ENCODE results near the gene PPARGC1A. TPM values are rescaled to one million over a fixed set of nuclear protein-coding genes. Genes with fewer than 3 reads are reported as not detected.

PPARGC1A gene
- total and polyA plus RNA-seq, 7 experiments from 2014 or later = not detected

DNA sequence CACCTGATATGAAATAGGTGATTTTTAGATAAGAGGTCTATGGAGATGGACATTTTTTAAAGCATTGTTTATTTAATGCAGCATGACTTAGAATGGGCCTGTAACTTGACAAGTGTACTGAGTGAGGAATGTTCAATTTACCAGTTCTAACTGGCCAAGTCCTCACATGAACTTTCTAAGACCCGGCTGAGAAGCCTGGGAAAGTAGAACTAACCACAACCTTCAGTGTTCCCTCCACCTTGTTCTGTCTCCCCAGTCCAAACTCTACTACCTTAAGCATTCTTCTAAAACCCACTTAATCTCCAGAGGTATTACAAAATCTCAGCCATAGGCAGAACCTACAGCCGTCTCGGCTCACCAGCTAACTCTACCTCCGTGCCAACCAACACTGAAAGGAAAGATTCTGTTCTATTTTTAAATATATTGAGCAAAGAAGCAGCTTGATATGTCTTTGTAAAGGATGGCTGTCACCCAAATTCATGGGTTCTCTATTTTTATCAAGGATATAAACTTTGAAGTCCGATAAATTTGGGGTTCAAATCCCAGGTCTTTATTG, 6.8 kb downstream of the PPARGC1A start:
- peaks cover 0 to 5% (median 0%) of the 10 kb centered on the region in 11 donors for H3K9me3 Mint-ChIP-seq
- H3K4me3 Mint-ChIP-seq = no peak overlapping the region
- H3K4me1 Mint-ChIP-seq = peaks cover 0 to 1% (median 0%) of the 10 kb centered on the region in 7 donors
- no peaks in the 10 kb centered on the region for H3K27me3 ChIP-seq (ENCODE audit: control insufficient read depth in 2 of 2, insufficient read depth in 2 of 2, low read length in 2 of 2)
- H3K36me3 ChIP-seq (ENCODE audit: control insufficient read depth in 2 of 3, insufficient read depth in 3 of 3, low read length in 3 of 3) = no peaks in the 10 kb centered on the region
- H3K4me3 ChIP-seq (ENCODE audit: low read length) = no peak overlapping the region
- DNase-seq (no peak), ATAC-seq (no peak)
- H3K27ac ChIP-seq (ENCODE audit: low read depth, low read length) = no peak overlapping the region
- no peaks in the 10 kb centered on the region for H3K4me1 ChIP-seq (ENCODE audit: control insufficient read depth in 2 of 2, insufficient read depth in 2 of 2, low read length in 2 of 2)
- no peaks in the 10 kb centered on the region for H3K9me3 ChIP-seq (ENCODE audit: control insufficient read depth in 2 of 3, low read length in 3 of 3)
- peaks cover 0 to 31% (median 3%) of the 10 kb centered on the region in 5 donors for H3K27me3 Mint-ChIP-seq
- intact Hi-C loops (cut with micrococcal nuclease) = no loop called here
- CTCF ChIA-PET = no interaction called here
- H3K27ac Mint-ChIP-seq = no peak overlapping the region
- peaks cover 0 to 4% (median 0%) of the 10 kb centered on the region in 5 donors for H3K36me3 Mint-ChIP-seq
- POLR2A ChIA-PET = no interaction called here

DNA sequence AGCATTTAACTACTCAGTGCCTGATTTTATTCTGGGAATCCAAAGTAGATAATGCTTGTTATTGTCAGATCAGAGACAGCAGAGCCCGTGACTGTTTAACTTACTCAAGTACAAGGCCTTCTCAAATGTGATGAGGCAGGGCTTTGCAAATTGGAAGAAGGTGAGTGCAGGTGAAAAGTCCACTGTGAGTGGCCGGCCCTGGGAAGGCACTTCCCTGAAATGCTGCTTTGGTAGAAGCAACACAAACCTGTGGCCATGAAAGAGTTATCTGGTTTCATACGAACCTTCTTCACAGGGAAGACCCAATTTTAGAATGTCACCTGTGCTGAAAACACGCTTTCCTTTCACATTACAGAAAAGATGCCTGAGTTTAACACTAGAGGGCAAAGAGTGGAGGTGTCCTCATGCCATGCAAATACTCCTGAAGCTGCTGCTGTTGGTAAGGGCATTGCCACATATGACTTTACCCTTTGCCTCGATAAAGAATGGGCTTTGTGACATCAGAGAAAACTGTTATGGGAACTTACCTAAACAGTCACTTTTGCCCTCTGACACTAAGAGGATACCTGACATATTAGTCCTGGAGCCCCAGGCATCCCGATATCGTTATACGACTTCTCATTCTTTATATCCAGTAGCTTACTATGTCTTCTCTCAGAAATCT, 8.0 kb downstream of the PPARGC1A start:
- Mint-ChIP-seq H3K9me3 (peaks cover 0 to 5% (median 0%) of the 10 kb centered on the region in 11 donors), H3K36me3 (peaks cover 0 to 4% (median 0%) of the 10 kb centered on the region in 5 donors), H3K27me3 (peaks cover 0 to 22% (median 0%) of the 10 kb centered on the region in 5 donors), H3K4me3 (no peak overlapping the region), H3K4me1 (no peaks in the 10 kb centered on the region), H3K27ac (no peak overlapping the region)
- no peaks in the 10 kb centered on the region for H3K27me3 ChIP-seq (ENCODE audit: control insufficient read depth in 2 of 2, insufficient read depth in 2 of 2, low read length in 2 of 2)
- no peak overlapping the region for H3K27ac ChIP-seq (ENCODE audit: low read depth, low read length)
- intact Hi-C loops (cut with micrococcal nuclease) = no loop called here
- H3K4me1 ChIP-seq (ENCODE audit: control insufficient read depth in 2 of 2, insufficient read depth in 2 of 2, low read length in 2 of 2) = no peaks in the 10 kb centered on the region
- H3K4me3 ChIP-seq (ENCODE audit: low read length) = no peak overlapping the region
- ChIA-PET CTCF (no interaction called here), POLR2A (no interaction called here)
- no peaks in the 10 kb centered on the region for H3K9me3 ChIP-seq (ENCODE audit: control insufficient read depth in 2 of 3, low read length in 3 of 3)
- DNase-seq = no peak
- no peak for ATAC-seq
- no peaks in the 10 kb centered on the region for H3K36me3 ChIP-seq (ENCODE audit: control insufficient read depth in 2 of 3, insufficient read depth in 3 of 3, low read length in 3 of 3)

DNA sequence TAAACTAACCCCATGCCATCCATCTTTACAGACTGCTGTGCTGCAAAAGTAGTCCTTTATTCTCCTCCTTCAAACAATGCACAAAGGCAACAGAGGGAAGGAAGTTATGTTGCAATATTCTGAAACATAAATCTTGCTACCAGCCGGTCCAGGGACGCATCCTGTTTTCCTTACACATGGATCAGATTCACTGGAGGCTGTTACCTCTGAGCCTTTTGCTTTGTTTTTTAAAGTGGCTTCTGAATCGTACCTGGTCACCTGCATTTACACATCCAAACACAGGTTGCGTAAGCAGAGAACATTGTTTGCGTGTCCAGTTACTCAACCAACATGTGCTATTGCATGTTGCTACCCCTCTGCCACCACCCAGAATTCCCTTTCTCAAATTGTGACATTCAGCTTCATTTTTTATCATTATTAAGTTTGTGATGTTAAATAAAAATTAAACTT, 8.8 kb downstream of the PPARGC1A start:
- H3K4me1 Mint-ChIP-seq = no peaks in the 10 kb centered on the region
- no peak overlapping the region for H3K27ac ChIP-seq (ENCODE audit: low read depth, low read length)
- POLR2A ChIA-PET = no interaction called here

DNA sequence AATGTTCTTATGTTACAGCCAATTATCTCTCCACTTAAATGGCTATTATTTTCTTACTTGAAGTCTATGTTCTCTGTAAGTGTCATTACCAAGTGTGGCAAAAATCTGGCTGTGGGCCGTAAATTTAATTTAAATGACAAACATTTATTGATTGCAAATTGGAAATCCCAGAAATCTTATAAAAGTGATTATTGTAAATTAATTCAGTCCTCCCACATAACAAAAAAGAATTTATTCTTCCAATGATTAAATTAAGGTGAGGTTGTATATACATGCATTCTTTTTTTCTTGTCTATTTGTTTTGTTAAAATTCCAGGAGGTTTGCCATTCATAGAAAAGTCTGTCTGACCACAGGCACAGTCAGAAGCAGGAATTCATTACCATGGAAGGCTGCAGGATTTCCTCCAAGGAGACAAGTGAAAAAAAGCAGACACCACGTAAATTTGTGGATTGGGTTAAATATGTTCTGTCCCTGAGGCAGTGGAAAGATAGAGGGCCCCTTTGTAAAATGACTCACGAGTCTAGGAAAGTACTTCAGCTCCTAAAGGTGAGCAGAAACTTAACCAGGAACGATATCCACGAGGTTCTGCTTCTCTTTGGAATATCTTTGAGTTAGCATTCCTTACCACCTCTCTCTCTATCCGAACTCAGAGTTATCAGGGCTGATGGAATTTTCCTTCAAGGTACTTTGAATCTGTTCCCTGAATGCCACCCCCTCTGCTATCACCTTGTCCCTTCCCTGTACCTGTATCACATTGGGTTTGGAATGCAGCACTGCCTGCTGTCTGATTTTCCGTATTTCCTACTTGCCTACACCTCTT, 10.7 kb downstream of the PPARGC1A start:
- Mint-ChIP-seq H3K4me3 (peak overlapping the region in 1 of 10 donors; percentile 6), H3K27me3 (peaks cover 0 to 14% (median 0%) of the 10 kb centered on the region in 5 donors), H3K36me3 (no peaks in the 10 kb centered on the region), H3K4me1 (no peaks in the 10 kb centered on the region), H3K9me3 (peaks cover 0 to 5% (median 0%) of the 10 kb centered on the region in 11 donors), H3K27ac (no peak overlapping the region)
- Histone ChIP-seq H3K36me3 (ENCODE audit: control insufficient read depth in 2 of 3, insufficient read depth in 3 of 3, low read length in 3 of 3) (no peaks in the 10 kb centered on the region), H3K9me3 (ENCODE audit: control insufficient read depth in 2 of 3, low read length in 3 of 3) (no peaks in the 10 kb centered on the region), H3K4me1 (ENCODE audit: control insufficient read depth in 2 of 2, insufficient read depth in 2 of 2, low read length in 2 of 2) (no peaks in the 10 kb centered on the region), H3K27ac (ENCODE audit: low read depth, low read length) (no peak overlapping the region), H3K4me3 (ENCODE audit: low read length) (no peak overlapping the region), H3K27me3 (ENCODE audit: control insufficient read depth in 2 of 2, insufficient read depth in 2 of 2, low read length in 2 of 2) (no peaks in the 10 kb centered on the region)
- intact Hi-C loops (cut with micrococcal nuclease) = no loop called here
- ChIA-PET POLR2A (no interaction called here), CTCF (no interaction called here)
- ATAC-seq (no peak), DNase-seq (no peak)

More for the DNA sequence above, 8.8 kb downstream of the PPARGC1A start:
- Histone ChIP-seq H3K27me3 (ENCODE audit: control insufficient read depth in 2 of 2, insufficient read depth in 2 of 2, low read length in 2 of 2) (no peaks in the 10 kb centered on the region), H3K36me3 (ENCODE audit: control insufficient read depth in 2 of 3, insufficient read depth in 3 of 3, low read length in 3 of 3) (no peaks in the 10 kb centered on the region), H3K4me3 (ENCODE audit: low read length) (no peak overlapping the region), H3K4me1 (ENCODE audit: control insufficient read depth in 2 of 2, insufficient read depth in 2 of 2, low read length in 2 of 2) (no peaks in the 10 kb centered on the region), H3K9me3 (ENCODE audit: control insufficient read depth in 2 of 3, low read length in 3 of 3) (no peaks in the 10 kb centered on the region)
- H3K27ac Mint-ChIP-seq = no peak overlapping the region
- H3K27me3 Mint-ChIP-seq = peaks cover 0 to 17% (median 0%) of the 10 kb centered on the region in 5 donors
- CTCF ChIA-PET = no interaction called here
- DNase-seq = no peak
- peaks cover 0 to 4% (median 0%) of the 10 kb centered on the region in 5 donors for H3K36me3 Mint-ChIP-seq
- intact Hi-C loops (cut with micrococcal nuclease) = no loop called here
- H3K9me3 Mint-ChIP-seq = peaks cover 0 to 5% (median 0%) of the 10 kb centered on the region in 11 donors
- H3K4me3 Mint-ChIP-seq = no peak overlapping the region
- ATAC-seq = no peak

DNA sequence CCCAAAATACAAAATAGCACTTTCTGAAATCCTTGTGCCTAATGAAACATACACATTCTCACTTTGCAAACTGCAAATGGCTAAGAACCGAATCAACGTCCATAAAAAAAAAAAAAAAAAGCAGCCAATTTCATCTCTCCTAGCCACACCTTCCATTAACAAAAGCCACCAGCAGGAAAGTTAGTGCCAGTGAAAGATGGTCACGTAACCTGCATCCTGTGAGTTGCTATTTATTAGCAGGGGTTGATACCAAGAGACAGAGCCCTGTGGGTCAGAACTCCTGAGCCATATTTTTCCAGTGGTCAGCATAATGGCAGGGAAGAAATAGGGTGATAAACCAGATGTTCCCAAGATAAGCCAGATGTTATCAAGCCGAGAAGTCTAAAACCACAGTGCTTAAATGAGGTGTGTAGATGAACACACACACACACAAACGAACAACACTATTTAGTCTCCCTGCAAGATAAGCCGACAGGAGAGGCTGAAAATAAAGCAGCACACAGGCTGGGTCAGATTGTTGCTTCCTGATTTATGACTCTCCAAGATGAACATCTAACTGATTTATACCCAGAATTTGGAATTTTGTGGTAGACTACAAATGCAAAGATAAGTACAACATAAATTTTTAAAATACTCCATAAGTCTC, 11.5 kb downstream of the PPARGC1A start:
- Histone ChIP-seq H3K36me3 (ENCODE audit: control insufficient read depth in 2 of 3, insufficient read depth in 3 of 3, low read length in 3 of 3) (no peaks in the 10 kb centered on the region), H3K9me3 (ENCODE audit: control insufficient read depth in 2 of 3, low read length in 3 of 3) (no peaks in the 10 kb centered on the region), H3K27me3 (ENCODE audit: control insufficient read depth in 2 of 2, insufficient read depth in 2 of 2, low read length in 2 of 2) (no peaks in the 10 kb centered on the region), H3K4me3 (ENCODE audit: low read length) (no peak overlapping the region), H3K4me1 (ENCODE audit: control insufficient read depth in 2 of 2, insufficient read depth in 2 of 2, low read length in 2 of 2) (no peaks in the 10 kb centered on the region), H3K27ac (ENCODE audit: low read depth, low read length) (no peak overlapping the region)
- no peak overlapping the region for H3K27ac Mint-ChIP-seq
- ChIA-PET POLR2A (no interaction called here), CTCF (no interaction called here)
- no peaks in the 10 kb centered on the region for H3K4me1 Mint-ChIP-seq
- peaks cover 0 to 14% (median 0%) of the 10 kb centered on the region in 5 donors for H3K27me3 Mint-ChIP-seq
- H3K9me3 Mint-ChIP-seq = peaks cover 0 to 5% (median 0%) of the 10 kb centered on the region in 11 donors
- no peak for DNase-seq
- no peaks in the 10 kb centered on the region for H3K36me3 Mint-ChIP-seq
- ATAC-seq = no peak
- intact Hi-C loops (cut with micrococcal nuclease) = no loop called here
- H3K4me3 Mint-ChIP-seq = no peak overlapping the region

DNA sequence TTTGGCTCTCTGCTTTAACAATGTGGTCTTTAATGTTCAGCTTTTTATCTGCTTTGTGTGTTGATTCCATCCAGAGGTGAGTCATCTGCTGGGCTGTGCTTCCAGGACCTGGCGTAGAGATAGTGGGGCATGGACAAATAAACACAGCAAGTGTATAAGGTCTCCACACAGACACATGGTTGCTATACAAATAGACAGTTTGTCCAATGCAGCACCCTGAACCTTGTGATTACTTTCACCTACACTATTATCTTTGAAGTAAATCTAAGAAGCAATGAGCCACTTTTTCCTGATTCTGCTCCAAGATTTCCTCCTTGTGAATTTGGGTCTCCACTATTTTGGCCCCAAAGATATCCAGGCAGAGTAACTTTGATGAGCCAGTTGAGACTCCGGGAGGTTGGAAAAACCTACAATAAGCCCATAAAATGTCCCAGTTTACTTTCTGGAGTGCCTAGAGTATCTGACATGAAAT, 12.1 kb downstream of the PPARGC1A start:
- Mint-ChIP-seq H3K4me3 (no peak overlapping the region), H3K9me3 (peaks cover 0 to 5% (median 0%) of the 10 kb centered on the region in 11 donors), H3K36me3 (no peaks in the 10 kb centered on the region), H3K4me1 (no peaks in the 10 kb centered on the region), H3K27ac (no peak overlapping the region), H3K27me3 (peaks cover 0 to 9% (median 0%) of the 10 kb centered on the region in 5 donors)
- Histone ChIP-seq H3K27me3 (ENCODE audit: control insufficient read depth in 2 of 2, insufficient read depth in 2 of 2, low read length in 2 of 2) (no peaks in the 10 kb centered on the region), H3K27ac (ENCODE audit: low read depth, low read length) (no peak overlapping the region), H3K4me1 (ENCODE audit: control insufficient read depth in 2 of 2, insufficient read depth in 2 of 2, low read length in 2 of 2) (no peaks in the 10 kb centered on the region), H3K4me3 (ENCODE audit: low read length) (no peak overlapping the region), H3K36me3 (ENCODE audit: control insufficient read depth in 2 of 3, insufficient read depth in 3 of 3, low read length in 3 of 3) (no peaks in the 10 kb centered on the region), H3K9me3 (ENCODE audit: control insufficient read depth in 2 of 3, low read length in 3 of 3) (no peaks in the 10 kb centered on the region)
- ATAC-seq (no peak), DNase-seq (no peak)
- ChIA-PET CTCF (no interaction called here), POLR2A (no interaction called here)
- intact Hi-C loops (cut with micrococcal nuclease) = no loop called here
